HG03039 (cell line): ENCODE results near the gene SLC1A6.
"Not testable (repeated sequence)": the region's sequence is repeated elsewhere in the genome, so short reads cannot be mapped to it uniquely, and the experiment has no call there.

Experiments
- ATAC-seq: cut with Tn5 transposase; IDR thresholded peaks from one replicate; pipeline ENCODE4 v1.9.1; 2021; ENCODE audit warnings: mild to moderate bottlenecking, moderate library complexity; ENCODE audit not compliant: unreplicated experiment

SLC1A6 gene

GRCh38 chr19:14959263-14959662, 20.4 kb downstream of the SLC1A6 start:
- no peak for ATAC-seq

GRCh38 chr19:14957464-14957863, 22.2 kb downstream of the SLC1A6 start:
- ATAC-seq: no peak

- ATAC-seq: no peak
Measured at GRCh38 chr19:14954071-14954655, 25.5 kb downstream of the SLC1A6 start.

GRCh38 chr19:14952767-14953166, 26.9 kb downstream of the SLC1A6 start:
- ATAC-seq: no peak

GRCh38 chr19:14950421-14950820, 29.2 kb downstream of the SLC1A6 start:
- no peak for ATAC-seq

GRCh38 chr19:14949876-14950275, 29.8 kb downstream of the SLC1A6 start:
- no peak for ATAC-seq

- ATAC-seq: not testable (repeated sequence)
Measured at GRCh38 chr19:14949413-14949812, 30.3 kb downstream of the SLC1A6 start.

DNA sequence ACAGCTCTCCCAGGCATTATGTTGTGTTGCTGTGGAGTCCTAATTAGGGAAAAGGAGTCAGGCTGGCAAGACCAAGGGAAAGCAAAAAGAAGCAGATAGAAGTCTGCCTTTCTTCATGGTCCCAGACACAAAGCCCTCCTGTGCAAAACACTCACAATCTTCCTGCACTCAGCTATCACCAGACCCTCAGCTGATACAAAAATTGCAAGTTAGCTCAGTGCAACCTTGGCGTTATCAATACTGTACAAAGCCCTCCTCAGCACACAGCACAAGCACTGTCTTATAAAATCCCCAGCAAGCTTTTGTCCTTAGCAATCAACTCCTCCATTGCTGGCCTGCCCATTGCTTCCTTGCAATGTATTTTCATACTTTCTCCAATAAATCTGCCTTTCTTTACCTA, 35.2 kb downstream of the SLC1A6 start:
- no peak for ATAC-seq

DNA sequence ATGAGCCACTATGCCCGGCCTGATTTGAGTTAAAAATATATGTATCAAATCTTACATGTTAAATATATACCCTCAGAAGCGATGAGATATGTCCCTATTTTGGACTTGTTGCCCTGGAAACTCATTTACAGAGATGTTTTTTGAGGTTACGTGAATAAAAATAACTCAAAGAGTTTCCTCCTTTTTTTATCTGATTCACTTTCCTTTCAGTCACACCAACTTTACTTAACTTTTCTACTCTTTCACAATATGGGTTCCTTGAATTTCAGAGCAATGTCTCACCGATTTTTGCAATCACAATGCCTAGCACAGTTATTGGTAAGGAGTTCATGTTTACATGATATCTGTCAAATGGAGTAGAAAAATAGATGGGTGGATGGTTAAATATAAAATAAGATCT, 36.1 kb downstream of the SLC1A6 start:
- ATAC-seq: no peak

- ATAC-seq: no peak
Measured at GRCh38 chr19:14941189-14941588, 38.5 kb downstream of the SLC1A6 start, which contains the start of gene OR7C2. OR7C2 (plus strand) TSS chr19:14941489; CDS start chr19:14941489, 0 bp downstream.

- no peak for ATAC-seq
Measured at GRCh38 chr19:14940266-14940665, 39.4 kb downstream of the SLC1A6 start.

DNA sequence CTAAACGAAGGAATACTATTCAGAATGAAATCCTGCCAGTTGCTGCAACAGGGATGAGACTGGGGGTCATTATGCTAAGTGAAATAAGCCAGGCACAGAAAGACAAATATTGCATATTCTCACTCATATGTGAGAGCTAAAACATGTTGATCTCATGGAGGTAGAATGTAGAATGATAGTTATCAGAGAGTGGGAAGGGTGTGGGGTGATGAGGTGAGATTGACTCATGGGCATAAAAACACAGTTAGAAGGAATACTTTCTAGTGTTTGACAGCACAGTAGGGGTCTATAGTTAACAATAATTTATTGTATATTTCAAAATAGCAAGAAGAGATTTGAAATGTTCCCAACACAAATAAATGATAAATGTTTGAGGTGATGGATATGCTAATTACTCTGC, 46.2 kb downstream of the SLC1A6 start:
- ATAC-seq: no peak

GRCh38 chr19:14916848-14917247, 62.8 kb downstream of the SLC1A6 start:
- ATAC-seq: no peak

DNA sequence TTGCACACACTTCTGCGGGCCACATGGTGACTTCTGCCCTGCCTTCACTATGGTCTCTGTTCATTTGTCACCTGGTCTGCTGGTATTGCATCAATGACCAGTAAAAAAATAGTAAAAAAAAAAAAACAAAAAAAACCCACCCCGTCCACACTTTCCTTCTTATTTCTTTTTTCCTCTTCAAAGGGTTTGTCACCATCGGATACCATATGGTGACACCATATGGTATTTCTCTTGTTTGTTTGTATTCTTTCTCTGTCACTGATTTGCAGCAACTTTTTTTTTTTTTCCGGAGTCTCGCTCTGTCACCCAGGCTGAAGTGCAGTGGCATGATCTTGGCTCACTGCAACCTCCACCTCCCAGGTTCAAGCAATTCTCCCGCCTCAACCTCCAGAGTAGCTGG, 64.5 kb downstream of the SLC1A6 start:
- ATAC-seq: no peak

DNA sequence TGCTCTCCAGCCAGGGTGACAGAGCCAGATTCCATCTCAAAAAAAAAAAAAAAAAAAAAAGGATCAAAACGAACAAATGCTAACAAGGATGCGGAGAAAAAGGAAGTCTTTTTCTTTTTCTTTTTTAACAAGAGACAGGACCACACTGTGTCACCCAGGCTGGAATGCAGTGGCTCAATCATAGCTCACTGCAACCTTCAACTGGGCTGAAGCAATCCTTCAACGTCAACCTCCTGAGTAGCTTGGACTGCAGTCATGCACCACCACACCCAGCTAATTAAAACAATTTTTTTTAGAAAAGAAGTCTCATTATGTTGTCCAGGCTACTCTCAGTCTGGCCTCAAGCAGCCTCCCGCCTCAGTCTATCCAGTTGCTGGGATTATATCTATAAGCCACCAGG, 73.0 kb downstream of the SLC1A6 start:
- no peak for ATAC-seq

DNA sequence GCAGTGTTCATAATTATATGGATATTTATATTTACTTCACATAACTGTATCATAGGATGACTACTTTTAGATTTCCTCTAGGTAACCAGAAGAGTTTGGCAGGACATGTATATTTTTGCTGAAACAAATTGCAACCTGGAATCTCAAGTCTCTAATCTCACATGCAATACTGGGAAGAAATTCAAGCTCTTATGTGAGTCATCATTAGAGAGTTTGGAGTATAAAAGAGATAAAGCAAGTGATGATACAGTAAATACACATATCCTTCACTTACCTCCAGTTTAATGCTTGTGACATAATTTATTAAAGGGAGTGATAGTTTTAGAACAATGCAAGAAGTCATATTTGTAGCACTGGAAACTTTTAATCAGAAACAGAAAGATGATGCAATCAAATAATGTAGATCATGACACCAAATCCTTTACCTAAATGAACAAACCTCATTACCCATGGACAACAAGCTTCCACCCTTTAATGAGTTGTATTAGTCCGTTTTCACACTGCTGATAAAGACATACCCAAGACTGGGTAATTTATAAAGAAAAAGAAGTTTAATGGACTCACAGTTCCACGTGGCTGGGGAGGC, 77.9 kb downstream of the SLC1A6 start:
- ATAC-seq: no peak
